GM12878 (cell line): ENCODE data around the gene RAB40B. TPM values are rescaled to one million over a fixed set of nuclear protein-coding genes. Genes with fewer than 3 reads are reported as not detected.

Experiments
- ATAC-seq: fragments of 200-7000 bp; cut with Tn5 transposase; 3 replicates; pipeline ENCODE4 v1.9.1; 2020; ENCODE audit warnings: mild to moderate bottlenecking, moderate library complexity
- BruUV-seq: library from RNA; stranded (reverse); fragments of 400-500 nt; replicated peaks from 2 replicates; lab custom pipeline; 2021; lab: Mats Ljungman, UMichigan
- CTCF ChIA-PET: fragments of 300-600 bp; sonication (Branson Sonifier 250); formaldehyde crosslinking; extraction: SDS; loops from one replicate; lab custom pipeline; 2021; ENCODE audit warnings: inconsistent platforms; lab: Yijun Ruan, JAX
- POLR2A ChIA-PET: fragments of 350-600 bp; formaldehyde crosslinking; extraction: SDS; loops from one replicate; lab custom pipeline; 2021; ENCODE audit warnings: inconsistent platforms; lab: Charles Lee
- RAD21 ChIA-PET: fragments of 300-600 bp; sonication (Branson Sonifier 250); formaldehyde crosslinking; loops from one replicate; lab custom pipeline; 2023; ENCODE audit warnings: antibody characterized with exemption; ENCODE audit not compliant: unreplicated experiment; lab: Charles Lee
- SMC1A ChIA-PET: fragments of 300-600 bp; sonication (Branson Sonifier 250); formaldehyde crosslinking; loops from one replicate; lab custom pipeline; 2023; ENCODE audit not compliant: unreplicated experiment, uncharacterized antibody; lab: Charles Lee
- DNase-seq: peaks from one replicate; pipeline ENCODE4 v3.0.0-alpha.2; 2011; ENCODE audit warnings: low read depth, low spot score
- FAIRE-seq: peaks from 3 replicates; lab custom pipeline; 2011; peaks lifted over from hg19 to GRCh38; lab: Jason Lieb, UNC
- H2AFZ ChIP-seq: 2 replicates; pipeline ENCODE4 v1.6.0; 2011; ENCODE audit warnings: low read depth, low read length, control low read depth; ENCODE audit not compliant: control insufficient read depth
- H3K27ac ChIP-seq: 2 replicates; pipeline ENCODE4 v1.5.1; 2011; ENCODE audit warnings: control low read depth; ENCODE audit not compliant: control insufficient read depth, insufficient read depth
- H3K27me3 ChIP-seq, 2 experiments: replicated peaks in 1 of 2; 2 replicates each; pipeline versions ENCODE4 v1.6.0 to v1.6.1; 2011; ENCODE audit warnings: low read length in 1 of 2; ENCODE audit not compliant: control insufficient read depth in 2 of 2, insufficient read depth in 2 of 2
- H3K36me3 ChIP-seq, 2 experiments: 2 replicates each; pipeline ENCODE4 v1.5.1; 2011; ENCODE audit warnings: low read length in 1 of 2; ENCODE audit not compliant: control insufficient read depth in 2 of 2, insufficient read depth in 2 of 2
- H3K4me1 ChIP-seq: 2 replicates; pipeline ENCODE4 v1.6.1; 2011; ENCODE audit warnings: mild to moderate bottlenecking, low read length, moderate library complexity, mixed read lengths; ENCODE audit not compliant: control insufficient read depth, insufficient read depth
- H3K4me2 ChIP-seq: 2 replicates; pipeline ENCODE4 v1.6.0; 2011; ENCODE audit warnings: control low read depth; ENCODE audit not compliant: control insufficient read depth, insufficient read depth
- H3K4me3 ChIP-seq: fragments of 200-600 bp; sonication (generic); 2 replicates; pipeline ENCODE4 v1.5.1; 2016
- H3K79me2 ChIP-seq: 2 replicates; pipeline ENCODE4 v1.6.0; 2011; ENCODE audit warnings: low read length; ENCODE audit not compliant: control insufficient read depth, insufficient read depth
- H3K9ac ChIP-seq: 2 replicates; pipeline ENCODE4 v1.8.0; 2011; ENCODE audit warnings: low read length, control low read depth, mixed read lengths; ENCODE audit not compliant: control insufficient read depth, insufficient read depth
- H3K9me3 ChIP-seq: replicated peaks from 3 replicates; pipeline ENCODE4 v1.5.1; 2011; ENCODE audit warnings: mild to moderate bottlenecking, low read length; ENCODE audit not compliant: control insufficient read depth, insufficient read depth
- H4K20me1 ChIP-seq: 2 replicates; pipeline ENCODE4 v1.6.0; 2011; ENCODE audit not compliant: control insufficient read depth, insufficient read depth
- BRCA1 ChIP-seq: IDR thresholded peaks from 2 replicates; pipeline ENCODE4 v1.6.1; 2011; ENCODE audit warnings: low read depth, low read length, improper control_type of control experiment
- CTCF ChIP-seq, 3 experiments: IDR thresholded peaks in 2 of 3; conservative IDR thresholded peaks in 1 of 3; 2 replicates each; pipeline ENCODE4 v1.5.1; 2011; ENCODE audit warnings: low read depth in 3 of 3, low read length in 3 of 3, mild to moderate bottlenecking in 3 of 3, control low read depth in 2 of 3, moderate library complexity in 2 of 3, inconsistent platforms in 1 of 3, mixed read lengths in 1 of 3; ENCODE audit not compliant: control insufficient read depth in 2 of 3, insufficient read depth in 1 of 3; ENCODE audit errors: extremely low read depth in 1 of 3
- HDGF ChIP-seq: fragments of 450-650 bp; IDR thresholded peaks from 2 replicates; pipeline ENCODE4 v1.6.1; 2016; ENCODE audit warnings: antibody characterized with exemption
- NR2C2 ChIP-seq: IDR thresholded peaks from 2 replicates; pipeline ENCODE4 v1.6.1; 2011; ENCODE audit warnings: borderline replicate concordance, low read depth; ENCODE audit not compliant: control insufficient read depth, insufficient read length
- SRF ChIP-seq, 2 experiments: IDR thresholded peaks; 2 replicates each; pipeline ENCODE4 v1.6.1; 2011; ENCODE audit warnings: low read depth in 2 of 2, low read length in 2 of 2, mild to moderate bottlenecking in 1 of 2, moderate library complexity in 1 of 2
- WGBS: methylation state at CpG from one replicate; pipeline ENCODE4 v1.1.6; 2016; ENCODE audit warnings: low lambda C conversion rate; ENCODE audit not compliant: insufficient replicate concordance, insufficient coverage; ENCODE audit errors: missing lambda C conversion rate; 5-methylcytosine and 5-hydroxymethylcytosine counted together
- in situ Hi-C: fragments of 300-500 bp; cut with MboI; formaldehyde crosslinking; loops from 9 replicates; pipeline ENCODE4 v1.14.3; 2018; ENCODE audit warnings: mixed read lengths
- intact Hi-C: fragments of 100-400 bp; cut with micrococcal nuclease; formaldehyde crosslinking; loops from one replicate; pipeline ENCODE4 v1.14.2; 2022; ENCODE audit not compliant: unreplicated experiment
- polyA plus RNA-seq, 11 experiments: library from polyadenylated mRNA; depleted of rRNA in 4 of 11; unstranded in 6 of 11; stranded (reverse) in 5 of 11; fragments of >200 nt; fragmentation: Nextera tagmentation in 4 of 11; fragmentation: Illumina TruSeq in 1 of 11; extraction: Ambion mirVana in 4 of 11; extraction: Trizol in 1 of 11; gene quantifications; 1 replicate in 1 of 11; 2 replicates in 10 of 11; pipeline versions ENCODE4 v1.2.1 to v1.2.3, GENCODE V29; 2011 to 2016; ENCODE audit warnings: inconsistent platforms in 2 of 11, missing spikeins in 2 of 11, low read depth in 1 of 11
- total RNA-seq, 4 experiments: library from RNA; depleted of rRNA in 3 of 4; stranded (reverse); fragments of >200 nt in 3 of 4; fragmentation: Illumina TruSeq in 1 of 4; extraction: Trizol in 1 of 4; gene quantifications; 2 replicates each; pipeline versions ENCODE4 v1.2.1 to v1.2.3, GENCODE V29; 2013 to 2021

The RAB40B gene
- total and polyA plus RNA-seq, 10 of the 15 experiments (the other 5 are each of a cell fraction or from before 2014, with no cell fraction given), result 0.06 to 2.8 (median 1.4) TPM

GRCh38 chr17:82645516-82645915 lies 53.0 kb downstream of the RAB40B start:
- SMC1A ChIA-PET, result no interaction called here
- no peaks in the 10 kb centered on the region for H3K4me1 ChIP-seq
- TF ChIP-seq SRF (IDR thresholded peaks at IDR 0.05; ENCODE audit: low read depth in 2 of 2, low read length in 2 of 2) (no peak), CTCF (IDR thresholded peaks at IDR 0.05 in 2 of 3, conservative IDR thresholded peaks at IDR 0.05 in 1 of 3; ENCODE audit: control insufficient read depth in 2 of 3, extremely low read depth in 1 of 3, insufficient read depth in 1 of 3, low read depth in 3 of 3, low read length in 3 of 3) (no peak), BRCA1 (no peak), NR2C2 (no peak), HDGF (no peak)
- TF ChIP-seq, all 136 proteins: peak for 0
- DNase-seq (no peak), FAIRE-seq (no peak), ATAC-seq (no peak)
- Histone ChIP-seq H3K4me3 (peak overlapping the region; percentile 97; the same call in 1 of the 2 replicates), H4K20me1 (peaks cover 12% of the 10 kb centered on the region), H3K9me3 (no peaks in the 10 kb centered on the region), H3K4me2 (peak overlapping the region; percentile 63), H3K27me3 (no peaks in the 10 kb centered on the region), H2AFZ (no peak overlapping the region), H3K27ac (no peak overlapping the region), H3K36me3 (peaks cover 5 to 15% of the 10 kb centered on the region in 2 experiments), H3K9ac (no peak overlapping the region), H3K79me2 (peaks cover 57% of the 10 kb centered on the region)
- RAD21 ChIA-PET, result no interaction called here
- no TSS peak for BruUV-seq
- POLR2A ChIA-PET, result no interaction called here
- CTCF ChIA-PET, result no interaction called here
- WGBS, result 93% methylated on average over 4 of the region's 4 CpGs
- in situ Hi-C loops, result no loop called here
- intact Hi-C loops, result loop anchor here (10.0 kb wide), 1 partner anchor 109 kb away; the partner anchor contains the start of gene TBCD
